Lung (tissue), 12 donors: ENCODE results near the gene PARD3. TPM values are rescaled to one million over a fixed set of nuclear protein-coding genes. Genes with fewer than 3 reads are reported as not detected.

Experiments used
- ATAC-seq: fragments of 200-7000 bp; cut with Tn5 transposase; one replicate; pipeline ENCODE4 v1.9.1; 2020; ENCODE audit warnings: moderate number of reproducible peaks; ENCODE audit not compliant: insufficient read depth, low FRiP score
- DNase-seq, 3 donors: peaks; one replicate each; pipeline ENCODE4 v3.0.0-alpha.2; 2013 to 2017
- H3K27ac ChIP-seq, 2 donors: one replicate each; pipeline ENCODE4 v1.5.1; 2013; ENCODE audit warnings: mild to moderate bottlenecking in 2 of 2, moderate library complexity in 2 of 2, control low read depth in 1 of 2, inconsistent platforms in 1 of 2, low read depth in 1 of 2, low read length in 1 of 2
- H3K27me3 ChIP-seq, 3 donors: one replicate each; pipeline ENCODE4 v1.5.1; 2013; ENCODE audit warnings: low read length in 2 of 3; ENCODE audit not compliant: control insufficient read depth in 3 of 3, insufficient read depth in 3 of 3
- H3K36me3 ChIP-seq, 4 donors: one replicate each; pipeline ENCODE4 v1.5.1; 2013; ENCODE audit warnings: low read length in 4 of 4, mild to moderate bottlenecking in 1 of 4, moderate library complexity in 1 of 4; ENCODE audit not compliant: control insufficient read depth in 4 of 4, insufficient read depth in 4 of 4
- H3K4me1 ChIP-seq, 5 donors: one replicate each; pipeline ENCODE4 v1.5.1; 2013; ENCODE audit warnings: low read length in 5 of 5, mild to moderate bottlenecking in 2 of 5, moderate library complexity in 1 of 5; ENCODE audit not compliant: control insufficient read depth in 5 of 5, insufficient read depth in 5 of 5
- H3K4me3 ChIP-seq: one replicate; pipeline ENCODE4 v1.5.1; 2013; ENCODE audit warnings: mild to moderate bottlenecking, control low read depth, moderate library complexity
- H3K9ac ChIP-seq, 2 donors: one replicate each; pipeline ENCODE4 v1.5.1; 2013; ENCODE audit warnings: low read length in 2 of 2, control low read depth in 1 of 2; ENCODE audit not compliant: insufficient read depth in 1 of 2
- H3K9me3 ChIP-seq, 4 donors: one replicate each; pipeline ENCODE4 v1.5.1; 2013; ENCODE audit warnings: low read length in 3 of 4, mild to moderate bottlenecking in 1 of 4, moderate library complexity in 1 of 4; ENCODE audit not compliant: control insufficient read depth in 4 of 4, insufficient read depth in 3 of 4
- WGBS, 2 donors: extraction: QIAGEN DNeasy Blood & Tissue Kit; methylation state at CpG; one replicate each; pipeline ENCODE4 v1.1.7; 2013; 5-methylcytosine and 5-hydroxymethylcytosine counted together
- polyA plus RNA-seq, 2 donors: library from polyadenylated mRNA; stranded (reverse); fragments of 200-250 nt; gene quantifications; one replicate each; pipeline ENCODE4 v1.2.1, GENCODE V29; 2013
- total RNA-seq, 2 donors: library from RNA; depleted of rRNA in 1 of 2; stranded (reverse); fragments of >200 nt in 1 of 2; gene quantifications; one replicate each; pipeline ENCODE4 v1.2.1, GENCODE V29; 2014 to 2021
- TF ChIP-seq, protein P1 (sequence below): IDR thresholded peaks from 2 replicates; pipeline ENCODE4 v1.5.1; 2012; ENCODE audit warnings: mild to moderate bottlenecking; ENCODE audit errors: control extremely low read depth, extremely low read depth
- donor health status: control.
- donor health status: control.
- donor health status: Bipolar disorder and iron deficiency.
- donor health status: healthy.
- donor health status: DM: yes; HTN: yes; CAD: no.

The PARD3 gene
- total and polyA plus RNA-seq, 4 donors = 10.3 to 69.2 (median 27.6) TPM

DNA sequence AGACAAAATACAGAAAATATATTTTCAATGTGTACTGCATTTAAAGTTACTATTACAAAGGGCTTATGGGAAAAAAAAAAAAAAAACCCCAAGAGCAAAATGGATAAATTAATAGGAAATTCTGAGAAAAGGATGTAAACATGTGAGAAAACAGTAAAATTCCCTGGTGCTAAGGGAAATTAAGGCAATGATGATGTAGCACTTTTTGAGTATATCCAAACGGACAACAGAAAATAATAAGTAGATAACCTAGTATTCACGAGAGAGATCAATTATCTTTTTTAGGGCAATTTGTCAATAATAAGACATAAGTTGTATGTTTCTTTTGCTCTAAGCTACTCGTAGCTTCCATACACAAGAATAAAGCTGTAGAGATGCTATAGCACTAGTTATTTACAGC lies 80.2 kb downstream of the PARD3 start:
- no peak overlapping the region for H3K27ac ChIP-seq
- DNase-seq (no peak), ATAC-seq (no peak)
- no peaks in the 10 kb centered on the region for H3K27me3 ChIP-seq
- H3K4me3 ChIP-seq = no peak overlapping the region
- 93 to 96% methylated on average over 3 of the region's 3 CpGs for WGBS, 2 donors
- H3K9me3 ChIP-seq = no peaks in the 10 kb centered on the region
- no peaks in the 10 kb centered on the region for H3K36me3 ChIP-seq
- no peak overlapping the region for H3K9ac ChIP-seq
- TF ChIP-seq, protein P1, sequence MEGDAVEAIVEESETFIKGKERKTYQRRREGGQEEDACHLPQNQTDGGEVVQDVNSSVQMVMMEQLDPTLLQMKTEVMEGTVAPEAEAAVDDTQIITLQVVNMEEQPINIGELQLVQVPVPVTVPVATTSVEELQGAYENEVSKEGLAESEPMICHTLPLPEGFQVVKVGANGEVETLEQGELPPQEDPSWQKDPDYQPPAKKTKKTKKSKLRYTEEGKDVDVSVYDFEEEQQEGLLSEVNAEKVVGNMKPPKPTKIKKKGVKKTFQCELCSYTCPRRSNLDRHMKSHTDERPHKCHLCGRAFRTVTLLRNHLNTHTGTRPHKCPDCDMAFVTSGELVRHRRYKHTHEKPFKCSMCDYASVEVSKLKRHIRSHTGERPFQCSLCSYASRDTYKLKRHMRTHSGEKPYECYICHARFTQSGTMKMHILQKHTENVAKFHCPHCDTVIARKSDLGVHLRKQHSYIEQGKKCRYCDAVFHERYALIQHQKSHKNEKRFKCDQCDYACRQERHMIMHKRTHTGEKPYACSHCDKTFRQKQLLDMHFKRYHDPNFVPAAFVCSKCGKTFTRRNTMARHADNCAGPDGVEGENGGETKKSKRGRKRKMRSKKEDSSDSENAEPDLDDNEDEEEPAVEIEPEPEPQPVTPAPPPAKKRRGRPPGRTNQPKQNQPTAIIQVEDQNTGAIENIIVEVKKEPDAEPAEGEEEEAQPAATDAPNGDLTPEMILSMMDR = no peak
- H3K4me1 ChIP-seq = peaks cover 5 to 18% (median 8%) of the 10 kb centered on the region in 5 donors

DNA sequence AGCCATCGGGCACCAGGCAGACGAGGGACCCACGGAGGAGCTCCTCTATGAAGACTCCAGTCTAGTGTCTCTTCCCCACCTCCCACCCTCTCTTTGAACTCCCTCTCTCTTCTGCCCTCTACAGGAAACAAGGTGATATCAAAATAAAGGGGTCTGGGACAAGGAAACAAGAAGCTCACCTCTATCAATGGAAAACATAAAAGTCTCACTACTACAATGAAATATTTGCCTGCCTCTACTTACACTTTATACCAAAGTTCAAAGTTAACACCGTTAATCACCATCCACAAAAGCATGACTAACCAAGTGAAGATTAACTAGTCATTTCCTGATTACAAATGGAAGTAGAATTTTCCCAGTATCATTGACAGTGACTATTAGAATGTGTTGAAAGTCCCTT lies 82.2 kb downstream of the PARD3 start:
- no peak for ATAC-seq
- DNase-seq = no peak
- WGBS, 2 donors = 82 to 85% methylated on average over 4 of the region's 4 CpGs
- no peaks in the 10 kb centered on the region for H3K27me3 ChIP-seq
- H3K36me3 ChIP-seq = no peaks in the 10 kb centered on the region
- H3K4me1 ChIP-seq = peaks cover 0 to 13% (median 3%) of the 10 kb centered on the region in 5 donors
- no peak overlapping the region for H3K27ac ChIP-seq
- TF ChIP-seq, protein P1 = no peak
- no peak overlapping the region for H3K4me3 ChIP-seq
- no peaks in the 10 kb centered on the region for H3K9me3 ChIP-seq
- no peak overlapping the region for H3K9ac ChIP-seq

DNA sequence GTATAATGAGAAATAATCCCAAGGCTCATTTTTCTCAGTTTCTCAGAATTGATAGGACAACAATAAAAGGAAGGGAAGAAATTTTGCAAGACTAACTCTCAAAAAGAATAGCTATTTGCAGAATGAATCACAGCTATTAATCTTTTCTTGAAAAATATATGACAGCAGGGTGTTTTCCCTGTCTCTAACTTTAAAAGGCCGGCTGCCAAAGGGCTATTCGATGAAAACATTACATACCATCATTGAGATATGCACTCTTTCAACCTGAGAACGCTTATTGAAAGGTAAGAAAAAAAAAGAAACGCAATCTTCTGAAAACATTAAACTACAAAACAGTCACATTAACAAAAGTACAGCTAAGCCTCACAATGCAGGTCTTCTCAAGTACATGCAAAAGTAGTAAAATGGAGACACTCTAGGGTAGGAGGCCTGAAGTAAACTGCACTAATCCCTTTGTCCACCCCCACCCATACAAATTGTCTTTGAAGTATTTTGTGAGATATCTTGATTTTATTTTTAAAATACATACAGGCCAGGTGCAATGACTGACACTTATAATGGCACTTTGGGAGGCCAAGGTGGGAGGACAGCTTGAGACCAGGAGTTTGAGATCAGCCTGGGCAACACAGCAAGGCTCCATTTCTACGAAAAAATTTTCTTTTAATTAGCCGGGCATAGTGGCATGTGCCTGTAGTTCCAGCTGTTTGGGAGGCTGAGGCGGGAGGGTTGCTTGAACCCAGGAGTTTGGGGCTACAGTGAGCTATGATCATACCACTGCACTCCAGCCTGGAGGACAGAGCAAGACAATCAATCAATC lies 83.0 kb downstream of the PARD3 start:
- Histone ChIP-seq H3K9ac (no peak overlapping the region), H3K9me3 (no peaks in the 10 kb centered on the region), H3K4me3 (no peak overlapping the region), H3K27me3 (no peaks in the 10 kb centered on the region), H3K27ac (no peak overlapping the region), H3K4me1 (peaks cover 0 to 13% (median 8%) of the 10 kb centered on the region in 5 donors), H3K36me3 (no peaks in the 10 kb centered on the region)
- whole genome bisulfite sequencing, 2 donors = 65 to 84% methylated on average over 7 of the region's 7 CpGs
- TF ChIP-seq, protein P1 = no peak
- no peak for ATAC-seq
- DNase-seq = no peak
